ENCODE measurements around the gene CCL13.

The CCL13 gene

GRCh38 chr17:34383216-34383615 is 26.9 kb downstream of the CCL13 start:
- no peak for TF ChIP-seq CTCF (IDR thresholded peaks at IDR 0.05; ENCODE audit: low read depth, low read length)
- DNase-seq (ENCODE audit: extremely low read depth, low read depth): no peak

- DNase-seq (ENCODE audit: extremely low read depth, low read depth): no peak
- no peak for TF ChIP-seq CTCF (IDR thresholded peaks at IDR 0.05; ENCODE audit: low read depth, low read length)
Measured at GRCh38 chr17:34384271-34384670, 28.0 kb downstream of the CCL13 start.

GRCh38 chr17:34384822-34385605 is 28.7 kb downstream of the CCL13 start:
- DNase-seq (ENCODE audit: extremely low read depth, low read depth): no peak
- no peak for TF ChIP-seq CTCF (IDR thresholded peaks at IDR 0.05; ENCODE audit: low read depth, low read length)

GRCh38 chr17:34386343-34386696 is 30.0 kb downstream of the CCL13 start:
- no peak for TF ChIP-seq CTCF (IDR thresholded peaks at IDR 0.05; ENCODE audit: low read depth, low read length)
- no peak for DNase-seq (ENCODE audit: extremely low read depth, low read depth)

- no peak for TF ChIP-seq CTCF (IDR thresholded peaks at IDR 0.05; ENCODE audit: low read depth, low read length)
- no peak for DNase-seq (ENCODE audit: extremely low read depth, low read depth)
Measured at GRCh38 chr17:34386697-34387550, 30.6 kb downstream of the CCL13 start.

GRCh38 chr17:34387566-34387965 is 31.3 kb downstream of the CCL13 start:
- no peak for DNase-seq (ENCODE audit: extremely low read depth, low read depth)
- no peak for TF ChIP-seq CTCF (IDR thresholded peaks at IDR 0.05; ENCODE audit: low read depth, low read length)

- DNase-seq (ENCODE audit: extremely low read depth, low read depth): no peak
- no peak for TF ChIP-seq CTCF (IDR thresholded peaks at IDR 0.05; ENCODE audit: low read depth, low read length)
Measured at GRCh38 chr17:34389126-34389750, 33.0 kb downstream of the CCL13 start.
